Placental epithelial cell (primary cell): ENCODE results near the gene STIP1. TPM values are rescaled to one million over a fixed set of nuclear protein-coding genes. Genes with fewer than 3 reads are reported as not detected.

Source experiments
- total RNA-seq: library from RNA; depleted of rRNA; stranded (reverse); fragments of >200 nt; gene quantifications from 2 replicates; pipeline ENCODE4 v1.2.3, GENCODE V29; 2012

The STIP1 gene
- 57.3 and 97.9 TPM in 2 replicates for total RNA-seq

GRCh38 chr11:64185693-64186491 is at the start of gene STIP1:
TSS of gene STIP1 (plus strand) at chr11:64186171. CDS start at chr11:64186262, 91 bp downstream.

GRCh38 chr11:64165842-64166635 is 19.9 kb upstream of the STIP1 start, which contains the start of gene MACROD1:
TSS of gene MACROD1 (minus strand) at chr11:64166113. CDS start at chr11:64165994, 119 bp downstream.

GRCh38 chr11:64206457-64207255 is 20.7 kb downstream of the STIP1 start, which contains the start of gene FERMT3:
TSS of gene FERMT3 (plus strand) at chr11:64206721. CDS start at chr11:64207365, 644 bp downstream.

GRCh38 chr11:64225608-64226506 is 39.9 kb downstream of the STIP1 start, which contains the start of the genes NUDT22 and TRPT1:
TSS of gene NUDT22 (plus strand) at chr11:64226274. CDS start at chr11:64226653, 379 bp downstream.
TSS of gene TRPT1 (minus strand) at chr11:64226186. CDS start at chr11:64225860, 326 bp downstream.

GRCh38 chr11:64230171-64230984 is 44.4 kb downstream of the STIP1 start, which contains the start of gene DNAJC4:
TSS of gene DNAJC4 (plus strand) at chr11:64230548. CDS start at chr11:64230855, 307 bp downstream.

GRCh38 chr11:64233913-64234586 is 48.1 kb downstream of the STIP1 start, which contains the start of gene VEGFB:
TSS of gene VEGFB (plus strand) at chr11:64234584. CDS start at chr11:64234834, 250 bp downstream.

GRCh38 chr11:64240435-64241240 is 54.7 kb downstream of the STIP1 start, which contains the start of gene FKBP2:
TSS of gene FKBP2 (plus strand) at chr11:64241095. CDS start at chr11:64242388, 1,293 bp downstream.

GRCh38 chr11:64246871-64247728 is 61.1 kb downstream of the STIP1 start, which contains the start of gene PPP1R14B:
TSS of gene PPP1R14B (minus strand) at chr11:64246943. CDS start at chr11:64246673, 270 bp downstream.

GRCh38 chr11:64251016-64251752 is 65.2 kb downstream of the STIP1 start, which contains the start of gene PLCB3:
TSS of gene PLCB3 (plus strand) at chr11:64251530. CDS start at chr11:64251650, 120 bp downstream.

Other genes starting within 250 kb of the STIP1 start
- gene NAA40, start 247.2 kb upstream of the STIP1 start, total RNA-seq: 12.1 and 13.7 TPM in 2 replicates
- 284 and 546 TPM in 2 replicates for gene COX8A, start 211.6 kb upstream of the STIP1 start, total RNA-seq
- gene OTUB1, start 199.7 kb upstream of the STIP1 start, total RNA-seq: 33.8 and 51.9 TPM in 2 replicates
- gene FLRT1, start 150.2 kb upstream of the STIP1 start, total RNA-seq: not detected in 2 replicates
- gene MACROD1, start 20.1 kb upstream of the STIP1 start, total RNA-seq: 7.2 and 19.6 TPM in 2 replicates
- gene FERMT3, start 20.6 kb downstream of the STIP1 start, total RNA-seq: 0.39 and 0.43 TPM in 2 replicates
- 31.4 and 36.7 TPM in 2 replicates for gene TRPT1, start 40.0 kb downstream of the STIP1 start, total RNA-seq
- 42.0 and 67.0 TPM in 2 replicates for gene NUDT22, start 40.1 kb downstream of the STIP1 start, total RNA-seq
- 10.0 and 34.9 TPM in 2 replicates for gene DNAJC4, start 44.4 kb downstream of the STIP1 start, total RNA-seq
- 18.1 and 19.2 TPM in 2 replicates for gene VEGFB, start 48.4 kb downstream of the STIP1 start, total RNA-seq
- gene FKBP2, start 54.9 kb downstream of the STIP1 start, total RNA-seq: 25.8 and 70.3 TPM in 2 replicates
- 118 and 386 TPM in 2 replicates for gene PPP1R14B, start 60.8 kb downstream of the STIP1 start, total RNA-seq
- gene PLCB3, start 65.4 kb downstream of the STIP1 start, total RNA-seq: 34.9 and 60.6 TPM in 2 replicates
- gene BAD, start 98.5 kb downstream of the STIP1 start, total RNA-seq: 68.3 and 93.5 TPM in 2 replicates
- 19.2 and 20.0 TPM in 2 replicates for gene GPR137, start 99.7 kb downstream of the STIP1 start, total RNA-seq
- gene KCNK4, start 105.1 kb downstream of the STIP1 start, total RNA-seq: under 0.01 TPM in 1 of 2 replicates, not detected in the other
- not detected in 2 replicates for gene CATSPERZ, start 114.2 kb downstream of the STIP1 start, total RNA-seq
- gene ESRRA, start 119.4 kb downstream of the STIP1 start, total RNA-seq: 23.9 and 42.8 TPM in 2 replicates
- gene TRMT112, start 131.4 kb downstream of the STIP1 start, total RNA-seq: 190 and 216 TPM in 2 replicates
- gene PRDX5, start 131.9 kb downstream of the STIP1 start, total RNA-seq: 191 and 275 TPM in 2 replicates
- gene CCDC88B, start 154.0 kb downstream of the STIP1 start, total RNA-seq: 1.2 and 2.4 TPM in 2 replicates
- gene RPS6KA4, start 173.0 kb downstream of the STIP1 start, total RNA-seq: 56.9 and 152 TPM in 2 replicates